OCI-LY7 (cell line): ENCODE results near the gene GPS1.

Experiments
- EZH2phosphoT487 ChIP-seq: fragments of 200-600 bp; sonication (generic); IDR thresholded peaks from 2 replicates; pipeline ENCODE4 v1.6.1; 2018; ENCODE audit warnings: low read depth, borderline replicate concordance, mild to moderate bottlenecking, mixed run types, antibody characterized with exemption, low read length, moderate library complexity, mixed read lengths
- TF ChIP-seq, protein P1 (sequence below): fragments of 200-600 bp; sonication (generic); conservative IDR thresholded peaks from 2 replicates; pipeline ENCODE4 v1.5.1; 2014; ENCODE audit warnings: mild to moderate bottlenecking, antibody characterized with exemption, low read length, moderate library complexity, mixed read lengths

DNA sequence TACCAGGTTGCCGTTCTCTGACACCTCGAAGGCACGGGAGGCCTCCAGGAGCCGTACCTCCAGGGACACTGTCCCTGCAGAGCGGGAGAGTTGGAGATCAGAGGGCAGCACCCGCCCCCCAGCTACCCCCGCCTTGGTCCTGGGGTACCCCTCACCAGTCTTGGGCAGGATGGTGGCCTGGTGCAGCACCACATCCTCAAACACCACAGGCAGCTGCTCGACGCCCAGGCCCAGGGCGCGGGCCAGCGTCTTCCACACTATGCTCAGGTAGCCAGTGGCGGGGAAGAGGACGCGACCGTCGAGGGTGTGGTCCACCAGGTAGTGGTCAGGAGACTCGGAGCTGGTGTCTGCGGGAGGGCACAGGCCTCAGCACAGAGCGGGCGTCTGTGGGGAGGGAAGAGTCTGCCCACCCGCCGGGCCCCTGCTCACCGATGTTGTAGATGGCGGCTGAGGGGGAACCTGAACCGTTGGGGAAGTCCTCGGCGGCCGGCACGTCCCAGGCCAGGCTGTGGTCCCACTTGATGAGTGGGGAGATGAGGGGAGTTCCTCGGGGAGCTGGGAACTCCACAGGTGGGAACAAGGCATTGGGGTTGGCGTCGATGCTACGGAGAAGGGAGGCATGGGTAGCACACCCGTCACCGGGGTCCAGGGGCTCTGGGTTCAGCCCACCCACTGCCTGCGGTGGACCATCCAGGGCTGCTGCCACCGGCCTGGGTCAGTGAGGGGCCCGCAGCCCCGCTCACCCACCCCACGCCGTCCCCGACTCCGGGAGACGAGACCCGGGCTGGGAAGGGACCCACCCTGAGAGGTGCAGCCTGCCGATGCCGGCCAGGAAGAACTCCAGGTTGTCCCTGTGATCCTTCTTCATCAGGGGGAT is 36.5 kb downstream of the GPS1 start:
- TF ChIP-seq, protein P1, sequence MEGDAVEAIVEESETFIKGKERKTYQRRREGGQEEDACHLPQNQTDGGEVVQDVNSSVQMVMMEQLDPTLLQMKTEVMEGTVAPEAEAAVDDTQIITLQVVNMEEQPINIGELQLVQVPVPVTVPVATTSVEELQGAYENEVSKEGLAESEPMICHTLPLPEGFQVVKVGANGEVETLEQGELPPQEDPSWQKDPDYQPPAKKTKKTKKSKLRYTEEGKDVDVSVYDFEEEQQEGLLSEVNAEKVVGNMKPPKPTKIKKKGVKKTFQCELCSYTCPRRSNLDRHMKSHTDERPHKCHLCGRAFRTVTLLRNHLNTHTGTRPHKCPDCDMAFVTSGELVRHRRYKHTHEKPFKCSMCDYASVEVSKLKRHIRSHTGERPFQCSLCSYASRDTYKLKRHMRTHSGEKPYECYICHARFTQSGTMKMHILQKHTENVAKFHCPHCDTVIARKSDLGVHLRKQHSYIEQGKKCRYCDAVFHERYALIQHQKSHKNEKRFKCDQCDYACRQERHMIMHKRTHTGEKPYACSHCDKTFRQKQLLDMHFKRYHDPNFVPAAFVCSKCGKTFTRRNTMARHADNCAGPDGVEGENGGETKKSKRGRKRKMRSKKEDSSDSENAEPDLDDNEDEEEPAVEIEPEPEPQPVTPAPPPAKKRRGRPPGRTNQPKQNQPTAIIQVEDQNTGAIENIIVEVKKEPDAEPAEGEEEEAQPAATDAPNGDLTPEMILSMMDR, result no peak
- TF ChIP-seq EZH2phosphoT487, result no peak
